Inferior parietal cortex (tissue), 1 donor: ENCODE data around the gene EPHX1.
"Not testable (repeated sequence)": the region's sequence is repeated elsewhere in the genome, so short reads cannot be mapped to it uniquely, and the experiment has no call there.

Experiments used
- DNase-seq: peaks from one replicate; pipeline ENCODE4 v3.0.0-alpha.2; 2016; ENCODE audit errors: extremely low spot score

The EPHX1 gene

GRCh38 chr1:225777583-225778336 is 32.2 kb upstream of the EPHX1 start, which contains the start of gene SRP9:
Gene SRP9 (plus strand): TSS chr1:225777826. CDS start chr1:225777941, 115 bp downstream.
- DNase-seq = peak; percentile 99

DNA sequence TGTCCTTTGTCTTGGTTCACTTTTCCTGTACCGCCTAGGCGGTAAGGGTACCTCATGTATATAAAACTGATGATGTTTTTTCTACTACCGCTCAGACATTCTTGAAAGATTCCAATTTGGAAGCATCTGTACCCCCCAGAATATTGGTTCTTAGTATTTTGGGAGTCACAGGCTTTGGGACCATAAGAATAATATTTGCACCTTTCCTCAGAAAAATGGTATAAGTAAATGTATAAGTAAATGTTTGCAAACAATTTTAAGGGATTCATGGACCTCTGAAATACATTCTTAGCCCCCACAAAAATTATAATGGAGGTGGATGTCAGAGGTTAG is 31.6 kb upstream of the EPHX1 start:
- DNase-seq = no peak

GRCh38 chr1:225779165-225779564 is 30.8 kb upstream of the EPHX1 start:
- not testable (repeated sequence) for DNase-seq

DNA sequence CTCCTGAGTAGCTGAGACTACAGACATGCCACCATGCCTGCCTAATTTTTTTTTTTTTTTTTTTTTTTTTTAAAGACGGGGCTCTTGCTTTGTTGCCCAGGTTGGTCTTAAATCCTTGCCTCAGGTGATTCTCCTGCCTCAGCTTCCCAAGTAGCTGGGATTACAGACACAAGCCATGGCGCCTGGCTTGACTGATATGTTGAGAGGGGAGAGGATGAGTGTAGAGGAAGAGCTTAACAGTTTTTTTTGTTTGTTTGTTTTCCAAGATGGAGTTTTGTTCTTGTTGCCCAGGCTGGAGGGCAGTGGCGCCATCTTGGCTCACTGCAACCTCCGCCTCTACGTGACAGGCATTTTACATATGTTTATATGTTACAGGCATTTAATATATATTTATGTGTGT is 29.8 kb upstream of the EPHX1 start:
- no peak for DNase-seq

GRCh38 chr1:225780630-225781029 is 29.3 kb upstream of the EPHX1 start:
- no peak for DNase-seq

DNA sequence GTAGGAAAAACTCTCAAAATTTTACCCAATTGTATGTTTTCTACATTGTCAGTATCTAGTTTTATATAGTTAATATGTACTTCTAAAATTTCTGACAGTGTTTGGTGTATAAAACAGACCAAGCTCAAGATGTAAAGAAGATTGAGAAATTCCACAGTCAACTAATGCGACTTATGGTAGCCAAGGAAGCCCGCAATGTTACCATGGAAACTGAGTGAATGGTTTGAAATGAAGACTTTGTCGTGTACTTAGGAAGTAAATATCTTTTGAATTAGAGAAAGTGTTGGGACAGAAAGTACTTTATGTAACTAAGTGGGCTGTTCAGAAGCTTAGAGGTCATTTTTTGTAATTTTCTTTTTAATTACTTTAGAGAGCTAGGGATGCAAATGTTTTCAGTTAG is 20.8 kb upstream of the EPHX1 start:
- not testable (repeated sequence) for DNase-seq

DNA sequence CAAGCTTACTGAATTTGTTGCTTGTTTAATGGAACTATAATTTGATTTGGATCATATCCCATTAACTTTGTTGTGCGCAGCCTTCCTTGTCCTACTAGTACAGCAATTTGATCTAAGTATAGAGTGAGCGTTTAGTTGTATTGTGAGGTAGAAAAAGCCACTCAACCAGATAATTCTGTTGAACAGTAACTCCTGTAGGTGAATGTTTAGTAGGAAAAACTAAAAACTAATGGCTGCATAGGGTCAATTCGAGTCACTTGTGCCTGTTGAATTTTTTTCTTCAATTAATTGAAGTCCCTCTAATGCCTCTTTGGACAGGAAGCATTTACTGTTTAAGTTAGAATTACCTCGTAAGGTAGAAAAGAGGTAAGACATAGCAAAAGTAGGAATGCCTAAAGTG is 15.0 kb upstream of the EPHX1 start:
- no peak for DNase-seq

GRCh38 chr1:225796097-225796496 is 13.8 kb upstream of the EPHX1 start:
- not testable (repeated sequence) for DNase-seq

DNA sequence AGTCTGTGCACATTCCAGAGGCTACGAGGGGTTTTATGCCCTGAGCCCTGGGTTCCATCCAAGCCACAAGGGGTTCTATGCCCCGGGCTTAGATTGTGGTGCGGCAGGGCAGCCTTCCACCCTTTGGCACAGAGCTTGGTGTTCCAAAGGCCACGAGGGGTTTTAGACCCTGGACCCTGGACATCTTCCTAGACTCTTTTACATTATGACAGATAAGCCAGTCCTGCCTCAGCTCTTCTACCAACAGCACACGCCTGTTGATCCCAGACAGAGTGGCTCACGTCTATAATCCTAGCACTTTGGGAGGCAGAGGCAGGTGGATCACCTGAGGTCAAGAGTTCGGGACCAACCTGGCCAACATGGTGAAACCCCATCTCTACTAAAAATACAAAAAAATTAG is 8.8 kb upstream of the EPHX1 start:
- DNase-seq = not testable (repeated sequence)

DNA sequence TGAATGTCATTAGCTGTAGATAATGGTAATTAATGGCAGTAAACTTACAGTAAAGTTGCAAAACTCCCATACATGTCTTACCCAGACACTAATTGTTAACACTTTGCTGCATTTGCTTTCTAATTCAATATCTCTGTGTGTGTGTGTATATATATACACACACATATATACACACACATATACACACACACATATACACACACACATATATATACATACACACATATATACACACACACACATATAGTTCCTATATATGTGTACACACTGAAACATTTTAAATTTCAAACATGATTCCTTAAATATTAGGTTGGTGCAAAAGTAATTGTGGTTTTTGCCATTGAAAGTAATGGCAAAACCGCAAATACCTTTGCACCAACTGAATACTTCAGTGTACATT is 3.7 kb upstream of the EPHX1 start:
- DNase-seq = no peak

DNA sequence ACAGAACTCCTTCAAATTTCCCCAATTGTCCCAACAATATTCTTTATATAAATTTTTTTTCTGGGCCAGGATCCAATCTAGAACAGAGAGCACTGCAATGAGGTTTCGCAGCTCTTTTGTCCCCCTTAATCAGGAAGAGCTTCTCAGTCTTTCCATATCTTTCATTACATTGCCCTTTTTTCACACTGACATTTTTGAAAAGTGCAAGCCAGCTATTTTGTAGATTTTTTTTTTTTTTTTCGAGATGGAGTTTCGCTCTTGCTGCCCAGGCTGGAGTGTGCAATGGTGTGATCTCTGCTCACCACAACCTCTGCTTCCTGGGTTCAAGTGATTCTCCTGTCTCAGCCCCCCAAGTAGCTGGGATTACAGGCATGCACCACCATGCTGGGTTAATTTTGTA is 3.2 kb upstream of the EPHX1 start:
- not testable (repeated sequence) for DNase-seq

- no peak for DNase-seq
Measured at GRCh38 chr1:225808136-225808535, 1.8 kb upstream of the EPHX1 start.

DNA sequence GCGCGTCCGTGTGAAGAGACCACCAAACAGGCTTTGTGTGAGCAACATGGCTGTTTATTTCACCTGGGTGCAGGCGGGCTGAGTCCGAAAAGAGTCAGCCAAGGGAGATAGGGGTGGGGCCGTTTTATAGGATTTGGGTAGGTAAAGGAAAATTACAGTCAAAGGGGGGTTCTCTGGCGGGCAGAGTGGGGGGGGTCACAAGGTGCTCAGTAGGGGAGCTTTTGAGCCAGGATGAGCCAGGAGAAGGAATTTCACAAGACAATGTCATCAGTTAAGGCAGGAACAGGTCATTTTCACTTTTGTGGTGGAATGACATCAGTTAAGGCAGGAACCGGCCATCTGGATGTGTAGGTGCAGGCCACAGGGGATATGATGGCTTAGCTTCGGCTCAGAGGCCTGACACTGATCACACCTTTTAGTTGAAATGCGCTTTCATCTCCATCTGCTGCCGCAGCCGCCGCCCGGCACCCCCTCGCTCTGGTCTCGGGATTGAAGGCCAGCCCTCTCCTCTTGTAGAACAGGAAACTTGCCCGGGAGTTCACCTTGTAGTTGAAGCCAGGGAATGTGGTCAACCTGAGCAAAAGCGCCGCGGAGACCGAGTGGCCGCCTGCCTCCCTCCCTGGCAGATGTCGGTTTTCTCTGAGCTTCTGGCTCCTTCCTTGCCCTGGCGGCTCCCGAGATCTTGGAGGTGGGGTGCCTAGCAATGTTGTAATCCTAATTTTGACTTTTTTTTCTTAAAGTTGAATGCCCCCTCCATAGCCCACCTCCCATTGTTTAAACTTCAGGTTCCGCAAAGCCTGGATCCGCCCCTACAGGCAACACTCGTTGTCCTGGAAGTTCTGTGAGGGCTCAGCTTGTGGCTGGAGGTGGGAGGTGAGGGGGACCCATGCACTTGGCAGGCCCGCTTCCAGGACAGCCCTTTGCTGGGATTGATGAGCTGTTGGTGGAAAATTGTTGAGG is 935 bp downstream of the EPHX1 start:
- DNase-seq = not testable (repeated sequence)

DNA sequence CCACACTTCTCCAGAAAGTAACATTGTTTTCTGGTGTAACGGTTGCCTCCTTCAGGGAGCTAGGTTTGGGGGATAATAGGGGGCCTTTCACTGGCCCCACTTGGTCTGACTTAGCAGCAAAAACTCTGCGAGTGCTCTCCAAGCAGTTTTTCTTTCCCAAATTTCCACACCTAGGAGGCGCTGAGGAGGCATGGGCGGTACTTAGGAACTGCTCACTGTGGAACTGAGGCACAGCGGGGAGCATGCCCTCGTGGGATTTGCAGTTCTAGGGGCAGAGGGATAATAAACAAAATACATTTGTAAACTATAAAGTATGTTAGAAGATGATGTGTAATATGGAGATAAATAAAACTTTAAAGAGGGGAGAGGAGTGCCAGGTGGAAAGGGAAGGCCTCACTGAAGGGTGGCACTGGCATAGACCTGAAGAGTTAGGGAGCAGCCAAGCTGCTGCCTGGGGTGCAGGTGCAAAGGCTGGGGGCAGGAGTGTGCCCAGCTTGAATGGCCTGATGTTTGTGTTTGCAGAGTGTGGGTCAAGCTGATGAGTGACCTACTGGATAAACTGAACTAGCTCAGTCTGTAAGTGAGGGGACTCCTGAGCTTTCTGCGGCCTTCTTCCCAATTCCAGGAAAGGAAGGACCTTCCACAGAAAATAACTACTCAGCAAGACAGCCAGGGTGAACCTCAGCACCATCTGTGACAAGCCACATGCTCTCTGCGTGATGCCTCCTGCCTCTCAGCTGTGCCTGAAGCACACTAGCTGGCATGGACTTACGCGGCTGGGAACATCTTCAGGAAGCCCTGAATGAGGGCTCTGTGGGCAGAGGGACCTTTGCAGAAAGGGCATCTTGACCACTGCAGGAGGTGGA is 1.9 kb downstream of the EPHX1 start:
- no peak for DNase-seq

DNA sequence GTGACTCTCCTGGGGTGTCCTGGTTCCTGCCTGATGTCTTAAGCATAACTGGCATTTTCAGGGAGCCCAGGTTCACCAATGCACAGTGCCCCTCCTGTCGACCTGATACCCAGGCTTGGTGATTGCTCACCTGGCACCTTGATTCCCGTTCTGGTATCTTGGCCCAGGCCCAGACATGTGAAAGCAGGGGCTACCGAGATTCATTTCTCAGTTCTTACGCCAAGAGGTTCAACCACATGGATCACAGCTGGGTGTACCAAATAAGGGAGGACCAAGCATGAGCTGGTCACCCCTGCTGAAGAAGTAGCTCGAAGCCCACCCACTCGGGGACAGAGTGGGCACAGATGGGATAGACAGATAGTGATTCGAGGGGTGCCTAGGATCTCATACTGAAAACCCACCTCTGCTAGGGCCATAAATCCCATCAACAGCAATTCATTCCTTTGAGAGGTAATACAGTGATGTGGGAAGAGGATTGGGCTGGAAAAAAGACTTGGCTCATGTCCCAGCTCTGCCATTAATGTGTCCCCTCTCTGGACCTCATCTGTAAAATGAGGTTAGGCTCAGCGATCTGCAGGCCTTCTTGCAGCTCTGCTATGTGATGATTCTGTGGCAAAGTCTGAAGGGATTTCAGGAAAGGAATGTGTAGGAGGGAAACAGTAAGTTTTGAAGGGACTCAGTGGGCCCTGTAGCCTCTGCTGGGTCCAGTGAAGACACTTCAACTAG is 2.7 kb downstream of the EPHX1 start:
- DNase-seq = no peak

DNA sequence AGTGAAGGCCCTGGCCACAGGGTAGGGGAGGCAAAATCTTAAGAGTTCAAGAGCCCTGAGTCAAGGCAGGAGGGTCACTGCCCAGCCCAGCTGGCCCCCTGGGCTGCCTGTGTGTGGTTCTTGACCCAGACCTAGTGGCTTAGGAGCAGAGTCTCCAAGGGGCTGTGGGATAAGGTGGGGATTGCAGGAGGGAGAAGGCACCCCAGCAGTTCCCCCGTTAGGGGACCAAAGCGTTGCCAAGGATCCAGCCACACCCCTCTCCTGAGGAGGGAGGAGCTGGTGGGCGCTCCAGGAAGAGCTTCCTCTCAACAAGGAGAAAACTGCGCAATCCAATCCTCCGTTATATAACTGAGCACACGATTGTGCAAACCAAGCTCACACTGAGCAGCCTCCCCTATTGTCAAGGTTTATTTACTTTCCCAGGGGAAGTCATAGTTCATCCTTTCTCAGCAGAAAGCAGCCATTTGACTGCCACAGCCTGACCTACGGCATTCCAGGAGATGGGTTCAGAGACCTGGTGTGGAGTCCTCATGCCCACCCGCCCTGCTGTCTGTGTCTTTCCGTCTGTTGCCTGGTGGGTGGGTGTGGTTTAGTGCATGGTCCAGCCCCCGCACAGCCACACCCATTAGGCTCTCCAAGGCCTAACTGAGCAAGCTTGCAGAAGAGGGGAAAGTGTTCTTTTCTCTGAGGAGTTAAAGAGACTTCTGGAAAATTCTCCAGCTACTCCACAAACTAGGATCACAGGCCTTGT is 3.5 kb downstream of the EPHX1 start:
- DNase-seq = no peak

DNA sequence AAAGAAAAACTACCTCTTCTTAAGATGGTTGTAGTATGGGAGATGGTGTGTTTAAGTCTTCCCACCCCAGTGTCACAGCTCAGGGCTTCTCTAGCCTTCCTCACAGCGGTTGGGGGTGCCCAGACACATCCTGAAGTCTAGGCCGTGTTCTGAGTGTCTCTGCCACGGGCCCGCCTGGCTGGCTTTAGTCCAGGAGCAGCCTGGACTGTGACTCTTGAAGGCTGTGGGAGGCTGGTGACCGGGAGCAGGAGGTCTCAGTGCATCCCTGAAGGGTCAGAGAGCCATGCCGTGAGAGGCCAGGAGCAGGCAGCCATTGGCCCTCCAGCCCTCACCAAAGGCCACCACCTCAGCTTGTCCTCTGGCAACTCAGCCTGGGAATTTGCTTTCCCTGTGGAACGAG is 4.5 kb downstream of the EPHX1 start:
- DNase-seq = no peak

DNA sequence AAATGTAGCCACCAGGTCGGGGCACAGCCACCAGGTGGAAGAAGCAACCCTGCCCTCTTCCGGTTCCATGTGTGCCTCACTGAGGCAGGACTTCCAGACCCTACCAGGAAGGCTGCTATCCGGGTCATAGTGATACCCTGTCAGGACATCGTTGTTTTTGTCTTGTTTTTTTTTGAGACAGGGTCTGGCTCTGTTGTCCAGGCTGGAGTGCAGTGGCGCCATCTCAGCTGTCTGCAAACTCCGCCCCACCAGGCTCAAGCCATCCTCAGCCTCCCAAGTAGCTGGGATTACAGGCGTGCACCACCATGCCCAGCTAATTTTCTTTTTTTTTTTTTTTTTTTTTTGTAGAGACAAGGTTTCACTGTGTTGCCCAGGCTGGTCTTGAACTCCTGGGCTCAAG is 5.2 kb downstream of the EPHX1 start:
- DNase-seq = not testable (repeated sequence)

DNA sequence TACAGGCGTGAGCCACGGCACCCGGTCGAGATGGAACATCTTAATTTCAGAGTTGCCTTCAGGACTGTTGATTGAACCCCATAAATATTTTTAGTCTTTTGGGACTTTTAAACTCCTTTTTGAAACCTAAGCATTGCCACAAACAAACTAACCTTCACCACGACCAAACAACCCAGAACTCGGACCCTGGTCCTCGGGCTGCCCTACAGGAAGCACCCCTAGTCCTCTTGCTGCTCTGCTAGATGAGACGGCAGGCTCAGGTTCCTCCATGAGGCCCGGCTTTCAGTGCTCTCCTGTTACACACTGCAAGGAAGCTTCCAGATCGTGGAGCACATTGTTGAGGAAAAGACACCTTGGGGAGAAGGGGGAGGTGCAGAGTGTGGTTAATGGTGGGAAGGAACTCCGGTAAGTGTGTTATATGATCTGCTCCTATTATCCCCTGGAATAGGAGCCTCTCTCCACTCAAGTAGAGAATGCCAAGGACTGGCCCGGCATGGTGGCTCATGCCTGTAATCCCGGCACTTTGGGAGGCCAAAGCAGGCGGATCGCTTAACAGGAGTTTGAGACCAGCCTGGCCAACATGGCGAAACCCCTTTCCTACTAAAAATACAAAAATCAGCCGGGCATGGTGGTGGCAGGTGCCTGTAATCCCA is 5.7 kb downstream of the EPHX1 start:
- DNase-seq = no peak
